K562 (cell line): ENCODE measurements around the gene MPG. TPM values are rescaled to one million over a fixed set of nuclear protein-coding genes. Genes with fewer than 3 reads are reported as not detected.

ENCODE experiments used
- ATAC-seq: fragments of 200-7000 bp; cut with Tn5 transposase; 3 replicates; pipeline ENCODE4 v1.9.1; 2020; ENCODE audit warnings: moderate library complexity
- BruUV-seq: library from RNA; stranded (reverse); fragments of 400-500 nt; replicated peaks from 2 replicates; lab custom pipeline; 2021; lab: Mats Ljungman, UMichigan
- CTCF ChIA-PET: fragments of 300-600 bp; formaldehyde crosslinking; extraction: SDS; loops from one replicate; lab custom pipeline; 2021; ENCODE audit warnings: low intra/inter-chr PET ratio; lab: Yijun Ruan, JAX
- POLR2A ChIA-PET: fragments of 300-600, 350-650 bp; sonication (Branson Sonifier 250); formaldehyde crosslinking; extraction: SDS; loops from one replicate; lab custom pipeline; 2021; ENCODE audit warnings: antibody characterized with exemption, inconsistent platforms; lab: Yijun Ruan, JAX
- DNase-seq, 4 experiments: peaks; one replicate each; pipeline versions ENCODE4 v3.0.0 to v3.0.0-alpha.2; 2011 to 2018; ENCODE audit warnings: low spot score in 3 of 4, mixed read lengths in 3 of 4; ENCODE audit errors: extremely low read depth in 1 of 4
- FAIRE-seq: peaks from 2 replicates; lab custom pipeline; 2011; peaks lifted over from hg19 to GRCh38; lab: Jason Lieb, UNC
- H2AFZ ChIP-seq: 2 replicates; pipeline ENCODE4 v1.6.0; 2011; ENCODE audit warnings: low read depth, low read length, control low read depth, inconsistent platforms
- H3K27ac ChIP-seq: fragments of 200-600 bp; 3 replicates; pipeline ENCODE4 v1.8.0; 2011; ENCODE audit warnings: low read depth, mild to moderate bottlenecking, control low read depth, inconsistent platforms, low read length, moderate library complexity, mixed read lengths; ENCODE audit errors: extremely low read depth
- H3K27me3 ChIP-seq, 2 experiments: fragments of 300-600 bp in 1 of 2; 2 replicates in 1 of 2; 3 replicates in 1 of 2; pipeline versions ENCODE4 v1.6.0 to v1.8.0; 2011; ENCODE audit warnings: inconsistent platforms in 2 of 2, low read length in 2 of 2, mild to moderate bottlenecking in 1 of 2, mixed read lengths in 1 of 2, moderate library complexity in 1 of 2; ENCODE audit not compliant: control insufficient read depth in 2 of 2, insufficient read depth in 2 of 2
- H3K36me3 ChIP-seq: fragments of 300-600 bp; 3 replicates; pipeline ENCODE4 v1.8.0; 2011; ENCODE audit warnings: mild to moderate bottlenecking, low read length, inconsistent platforms; ENCODE audit not compliant: control insufficient read depth, insufficient read depth
- H3K4me1 ChIP-seq, 2 experiments: fragments of 200-600 bp in 1 of 2; replicated peaks in 1 of 2; 2 replicates in 1 of 2; 3 replicates in 1 of 2; pipeline versions ENCODE4 v1.5.1 to v1.8.0; 2011; ENCODE audit warnings: inconsistent platforms in 2 of 2, low read length in 2 of 2, mild to moderate bottlenecking in 1 of 2, mixed read lengths in 1 of 2, moderate library complexity in 1 of 2; ENCODE audit not compliant: control insufficient read depth in 2 of 2, insufficient read depth in 2 of 2
- H3K4me2 ChIP-seq: 2 replicates; pipeline ENCODE4 v1.6.1; 2011; ENCODE audit warnings: low read length, control low read depth, inconsistent platforms, mixed read lengths; ENCODE audit not compliant: insufficient read depth
- H3K4me3 ChIP-seq: fragments of 200-600 bp; sonication (generic), shearing (Covaris generic); 2 replicates; pipeline ENCODE4 v1.5.1; 2016; ENCODE audit warnings: control low read depth, inconsistent platforms
- H3K79me2 ChIP-seq: fragments of 200-600 bp; 3 replicates; pipeline ENCODE4 v1.8.0; 2011; ENCODE audit warnings: low read length, inconsistent platforms; ENCODE audit not compliant: control insufficient read depth, insufficient read depth
- H3K9ac ChIP-seq, 2 experiments: 2 replicates each; pipeline versions ENCODE4 v1.6.0 to v1.6.1; 2011; ENCODE audit warnings: low read depth in 2 of 2, low read length in 2 of 2, control low read depth in 1 of 2, inconsistent platforms in 1 of 2, mild to moderate bottlenecking in 1 of 2, mixed read lengths in 1 of 2; ENCODE audit not compliant: insufficient read depth in 1 of 2
- H3K9me1 ChIP-seq: one replicate; pipeline ENCODE4 v1.6.0; 2011; ENCODE audit warnings: inconsistent platforms, mild to moderate bottlenecking, low read length, moderate library complexity; ENCODE audit not compliant: control insufficient read depth, insufficient read depth
- H3K9me3 ChIP-seq: replicated peaks from 2 replicates; pipeline ENCODE4 v1.5.1; 2011; ENCODE audit warnings: low read depth, low read length, inconsistent platforms; ENCODE audit not compliant: control insufficient read depth, insufficient read depth
- H4K20me1 ChIP-seq: replicated peaks from 2 replicates; pipeline ENCODE4 v1.6.1; 2011; ENCODE audit warnings: low read length, inconsistent platforms, mixed read lengths; ENCODE audit not compliant: control insufficient read depth, insufficient read depth
- CBX2 ChIP-seq: fragments of 200-600 bp; sonication (generic); IDR thresholded peaks from one replicate; pipeline ENCODE4 v1.6.1; 2012; ENCODE audit warnings: mild to moderate bottlenecking, low read length, inconsistent platforms; ENCODE audit not compliant: insufficient read depth, poor library complexity, severe bottlenecking
- RBFOX2 ChIP-seq: fragments of 200-400 bp; formaldehyde crosslinking; IDR thresholded peaks from 2 replicates; pipeline ENCODE4 v1.6.1; 2017; ENCODE audit warnings: low read depth, mild to moderate bottlenecking, low read length, moderate library complexity
- WGBS: fragments of 100-300 bp; shearing (Covaris generic); methylation state at CpG from one replicate; pipeline ENCODE4 v1.1.6; 2016; ENCODE audit warnings: low coverage, mixed read lengths; ENCODE audit not compliant: insufficient coverage; ENCODE audit errors: missing lambda C conversion rate; 5-methylcytosine and 5-hydroxymethylcytosine counted together
- in situ Hi-C: fragments of 300-500 bp; cut with MboI; formaldehyde crosslinking; loops from 4 replicates; pipeline ENCODE4 v1.15.0; 2018; ENCODE audit warnings: inconsistent platforms, mixed read lengths
- intact Hi-C: fragments of 100-400 bp; cut with micrococcal nuclease; formaldehyde crosslinking; loops from 2 replicates; pipeline ENCODE4 v1.14.2; 2022
- polyA plus RNA-seq, 8 experiments: library from polyadenylated mRNA; depleted of rRNA in 4 of 8; stranded (reverse) in 5 of 8; unstranded in 3 of 8; fragments of >200 nt; fragmentation: Nextera tagmentation in 2 of 8; fragmentation: Illumina TruSeq in 1 of 8; extraction: Ambion mirVana in 2 of 8; extraction: Trizol in 1 of 8; gene quantifications; 2 replicates each; pipeline versions ENCODE4 v1.2.1 to v1.2.3, GENCODE V29; 2011 to 2014; ENCODE audit warnings: inconsistent platforms in 1 of 8, missing spikeins in 1 of 8
- total RNA-seq, 7 experiments: library from RNA; depleted of rRNA in 6 of 7; stranded (reverse); fragments of >200 nt in 6 of 7; fragmentation: Illumina TruSeq in 2 of 7; extraction: Trizol in 2 of 7; gene quantifications; 2 replicates each; pipeline versions ENCODE4 v1.2.1 to v1.2.3, GENCODE V29; 2011 to 2021; ENCODE audit warnings: low replicate concordance in 1 of 7

The MPG gene
- total and polyA plus RNA-seq, 9 of the 15 experiments (the other 6 are each of a cell fraction or from before 2014, with no cell fraction given) = 0.42 to 226 (median 36.2) TPM

GRCh38 chr16:89391-90302, 11.6 kb downstream of the MPG start:
- ChIA-PET CTCF (interaction anchor here (0.6 kb wide), 1 partner anchor 16 kb away, joined by 3 read pairs; no protein-coding TSS in a partner anchor), POLR2A (interaction anchor here (0.6 to 2.6 kb wide), 2 partner anchors 14 to 22 kb away, joined by 3 to 9 read pairs; no protein-coding TSS in a partner anchor)
- Histone ChIP-seq H3K9me1 (peaks cover 3% of the 10 kb centered on the region), H3K79me2 (no peaks in the 10 kb centered on the region), H4K20me1 (peaks cover 6% of the 10 kb centered on the region; the same call in 1 of the 2 replicates), H3K27ac (no peak overlapping the region), H3K27me3 (no peaks in the 10 kb centered on the region), H3K4me1 (peaks cover 9 to 56% of the 10 kb centered on the region in 2 experiments; a peak in 4 of 5 replicates), H3K9me3 (no peaks in the 10 kb centered on the region), H2AFZ (no peak overlapping the region), H3K36me3 (peaks cover 70% of the 10 kb centered on the region; the same call in 2 of the 3 replicates), H3K9ac (peak overlapping the region in 1 of 2 experiments; percentile 84; a peak in 2 of 4 replicates), H3K4me3 (no peak overlapping the region), H3K4me2 (no peak overlapping the region)
- intact Hi-C loops = no loop called here
- in situ Hi-C loops = no loop called here
- TF ChIP-seq CBX2 (no peak), RBFOX2 (0 out of 2 replicates have a peak, but pooled peaks have one; percentile 29)
- no peak for ATAC-seq
- BruUV-seq = no TSS peak
- 91% methylated on average over 28 of the region's 30 CpGs for WGBS
- no peak for DNase-seq
- FAIRE-seq = no peak
